ENCODE results near the gene GAS7. TPM values are rescaled to one million over a fixed set of nuclear protein-coding genes. Genes with fewer than 3 reads are reported as not detected.
A peak's percentile ranks its signal among the peaks of the same experiment; 100 is the strongest.

GAS7 gene
- total RNA-seq, 1 experiment from 2014 or later: 6.0 TPM

DNA sequence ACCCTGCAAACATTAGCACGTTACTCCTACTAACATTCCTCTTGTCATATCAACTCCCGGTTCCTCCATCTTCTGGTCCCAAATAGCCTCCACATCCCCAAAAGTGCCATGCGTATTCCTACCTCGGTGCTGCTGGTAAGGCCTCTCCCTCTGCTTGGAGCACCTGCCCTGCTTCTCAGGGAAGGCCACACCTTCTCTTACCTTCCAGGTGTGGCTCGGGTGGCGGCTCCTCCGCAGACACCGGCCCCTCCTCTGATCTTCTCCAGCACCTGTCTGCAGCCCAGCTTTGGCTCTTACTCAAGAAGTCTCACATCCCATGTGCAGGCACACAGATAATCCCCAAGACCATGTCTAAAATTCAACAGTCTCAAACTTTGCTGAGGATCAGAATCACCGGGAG lies 92.3 kb downstream of the GAS7 start:
- H4K5ac ChIP-seq (ENCODE audit: insufficient read length, low read depth, low read length): no peak overlapping the region

More for the DNA sequence above, 92.3 kb downstream of the GAS7 start:
- no peak overlapping the region for H2BK12ac ChIP-seq (ENCODE audit: insufficient read length, low read depth, low read length)
- no peak overlapping the region for H4K91ac ChIP-seq (ENCODE audit: insufficient read length, low read depth, low read length)
- H3K27ac ChIP-seq (ENCODE audit: insufficient read length, low read depth, low read length): no peak overlapping the region
- no peaks in the 10 kb centered on the region for H3K79me1 ChIP-seq (ENCODE audit: insufficient read depth, low read depth, low read length, poor library complexity, severe bottlenecking)
- no peak overlapping the region for H2BK20ac ChIP-seq (ENCODE audit: low read depth, low read length, poor library complexity, severe bottlenecking)
- H3K4me1 ChIP-seq (ENCODE audit: insufficient read depth, low read length): 0 out of 2 replicates have a peak, but pooled peaks cover 2% of the 10 kb centered on the region
- no peak overlapping the region for H2BK120ac ChIP-seq (ENCODE audit: low read depth, low read length, poor library complexity, severe bottlenecking)
- H3K4me3 Mint-ChIP-seq: no peak overlapping the region
- no peaks in the 10 kb centered on the region for H3K36me3 Mint-ChIP-seq (ENCODE audit: insufficient read depth in 1 of 3, low read depth in 3 of 3)
- H3K9me3 ChIP-seq (ENCODE audit: control insufficient read depth, low read depth, low read length): no peaks in the 10 kb centered on the region
- H3K9ac ChIP-seq (ENCODE audit: extremely low read depth, insufficient read length, low read length): no peak overlapping the region
- no peak overlapping the region for H3K23ac ChIP-seq (ENCODE audit: insufficient read length, low read depth, low read length)
- no peak overlapping the region for H3K18ac ChIP-seq (ENCODE audit: insufficient read length, low read depth, low read length)
- no peak overlapping the region for H2BK15ac ChIP-seq (ENCODE audit: low read depth, low read length)
- no peaks in the 10 kb centered on the region for H3K9me3 Mint-ChIP-seq
- H3K23me2 ChIP-seq (ENCODE audit: insufficient read length, low read depth, low read length, poor library complexity, severe bottlenecking): no peaks in the 10 kb centered on the region
- no peaks in the 10 kb centered on the region for H4K20me1 ChIP-seq (ENCODE audit: control insufficient read depth, insufficient read depth, insufficient read length)
- H2BK5ac ChIP-seq (ENCODE audit: insufficient read length, low read length): no peak overlapping the region
- H3T11ph ChIP-seq (ENCODE audit: low read length): no peak overlapping the region
- no CpG with 5 or more reads among the region's 9 CpGs for WGBS (ENCODE audit: extremely low coverage, insufficient read length, low lambda C conversion rate)
- no peak overlapping the region for H2AFZ ChIP-seq (ENCODE audit: low read length)
- no peak overlapping the region for H3K4me2 ChIP-seq (ENCODE audit: insufficient read depth, insufficient read length, low read length)
- no peak overlapping the region for H3K14ac ChIP-seq (ENCODE audit: insufficient read depth, low read length)
- no peak overlapping the region for H3K56ac ChIP-seq (ENCODE audit: insufficient read length, low read depth, low read length)
- no peaks in the 10 kb centered on the region for H3K79me2 ChIP-seq (ENCODE audit: insufficient read depth, low read length)
- no peak for TF ChIP-seq CTCF (conservative IDR thresholded peaks at IDR 0.05)
- no peak overlapping the region for H3K4ac ChIP-seq (ENCODE audit: low read depth, low read length)
- no peak overlapping the region for H4K8ac ChIP-seq (replicated peaks; ENCODE audit: insufficient read length, low read depth, low read length)
- H2AK5ac ChIP-seq (ENCODE audit: insufficient read length, low read length): no peak overlapping the region
- peaks cover 13 to 19% of the 10 kb centered on the region in 2 experiments for H3K4me1 Mint-ChIP-seq
- 0 out of 7 replicates have a peak overlapping the region, but pooled peaks of 1 of the 3 experiments have one; percentile 22 for H3K27ac Mint-ChIP-seq
- no peak for DNase-seq
- no peaks in the 10 kb centered on the region for H3K27me3 ChIP-seq (ENCODE audit: insufficient read depth, low read length)
- H3K27me3 Mint-ChIP-seq (ENCODE audit: low read depth): no peaks in the 10 kb centered on the region
